Measurements from ENCODE around the gene CDK12.

GRCh38 chr17:39576187-39576586, 114.9 kb downstream of the CDK12 start:
- peak in 5 of 6 experiments; percentile 10 to 40 (median 35) for TF ChIP-seq CTCF (IDR thresholded peaks at IDR 0.05)
- TF ChIP-seq POLR2A (IDR thresholded peaks at IDR 0.05) = no peak

All from adrenal gland (tissue), 5 donors.